H1 (cell line): ENCODE results near the gene NEFH. TPM values are rescaled to one million over a fixed set of nuclear protein-coding genes. Genes with fewer than 3 reads are reported as not detected.

Source experiments
- CHD1 ChIP-seq: IDR thresholded peaks from 2 replicates; pipeline ENCODE4 v1.6.1; 2012; ENCODE audit warnings: low read depth, low read length, improper control_type of control experiment
- JUND ChIP-seq: IDR thresholded peaks from 2 replicates; pipeline ENCODE4 v1.6.1; 2011; ENCODE audit warnings: mild to moderate bottlenecking, improper control_type of control experiment, low read length
- KDM5A ChIP-seq: fragments of 200-600 bp; IDR thresholded peaks from 2 replicates; pipeline ENCODE4 v1.7.1; 2012; ENCODE audit warnings: mild to moderate bottlenecking, low read length, inconsistent platforms, mixed read lengths
- RFX5 ChIP-seq: IDR thresholded peaks from 2 replicates; pipeline ENCODE4 v1.6.1; 2011; ENCODE audit warnings: low read depth, low read length, improper control_type of control experiment, borderline replicate concordance
- TAF7 ChIP-seq: optimal IDR thresholded peaks from 2 replicates; pipeline ENCODE3; 2011; ENCODE audit warnings: low read depth, mild to moderate bottlenecking, inconsistent platforms, low read length, moderate library complexity, borderline replicate concordance
- TCF12 ChIP-seq: IDR thresholded peaks from 2 replicates; pipeline ENCODE4 v1.6.1; 2011; ENCODE audit warnings: low read depth, mild to moderate bottlenecking, low read length
- polyA plus RNA-seq, 7 experiments: library from polyadenylated mRNA; depleted of rRNA in 3 of 7; stranded (reverse) in 5 of 7; unstranded in 2 of 7; fragments of >200 nt in 5 of 7; fragments of 200-250 nt in 2 of 7; gene quantifications; 1 replicate in 5 of 7; 2 replicates in 1 of 7; 4 replicates in 1 of 7; pipeline versions ENCODE4 v1.2.1 to v1.2.3, GENCODE V29; 2011 to 2013; ENCODE audit warnings: missing spikeins in 2 of 7, mixed read lengths in 2 of 7
- total RNA-seq: library from RNA; stranded (reverse); fragmentation: NEBNext Ultra II Directional; extraction: Animal tissue kit (Norgen Biotek cat#: 25700); gene quantifications from 2 replicates; pipeline ENCODE4 v1.2.1, GENCODE V29; 2021

NEFH gene
- total and polyA plus RNA-seq, 2 of the 8 experiments (the other 6 are each of a cell fraction or from before 2014, with no cell fraction given): 0.57 to 2.3 TPM

DNA sequence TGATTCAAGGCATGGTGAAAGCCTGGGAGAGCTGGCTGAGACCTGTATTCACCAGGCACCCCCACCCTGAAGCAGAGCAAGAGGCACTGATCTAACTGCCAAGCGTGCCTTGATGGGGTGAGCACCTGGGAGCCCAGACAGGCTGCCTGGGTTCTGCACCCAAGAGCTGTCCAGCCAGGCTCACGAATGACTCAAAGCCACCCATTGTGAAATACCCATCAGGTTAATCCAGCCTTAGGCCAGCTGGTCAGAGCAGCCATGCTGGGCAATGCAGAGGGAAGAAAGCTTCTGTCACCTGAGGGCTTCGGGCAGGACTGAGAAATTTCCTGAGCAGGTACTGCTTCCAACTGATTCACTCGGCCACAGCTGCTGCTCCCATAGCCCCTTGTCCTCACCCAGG lies 51.4 kb downstream of the NEFH start (continued):
- no peak for TF ChIP-seq TAF7
- TF ChIP-seq TCF12: no peak
- no peak for TF ChIP-seq RFX5
- TF ChIP-seq KDM5A: no peak
- TF ChIP-seq JUND: no peak
- no peak for TF ChIP-seq CHD1
